HG03108 (cell line): ENCODE data around the gene LMOD1.
A peak's percentile ranks its signal among the peaks of the same experiment; 100 is the strongest.

Experiments
- ATAC-seq: cut with Tn5 transposase; IDR thresholded peaks from one replicate; pipeline ENCODE4 v1.9.1; 2021; ENCODE audit warnings: moderate library complexity; ENCODE audit not compliant: unreplicated experiment

The LMOD1 gene

GRCh38 chr1:201895120-201895665 is 51.2 kb downstream of the LMOD1 start:
- ATAC-seq, result no peak

- ATAC-seq, result no peak
Observed at GRCh38 chr1:201894343-201895119, 51.8 kb downstream of the LMOD1 start.

GRCh38 chr1:201893431-201893830 is 52.9 kb downstream of the LMOD1 start:
- no peak for ATAC-seq

- ATAC-seq, result no peak
Observed at GRCh38 chr1:201892211-201892610, 54.1 kb downstream of the LMOD1 start.

- no peak for ATAC-seq
Observed at GRCh38 chr1:201891451-201892045, 54.8 kb downstream of the LMOD1 start.

- ATAC-seq, result no peak
Observed at GRCh38 chr1:201890806-201891450, 55.4 kb downstream of the LMOD1 start.

GRCh38 chr1:201890223-201890622 is 56.1 kb downstream of the LMOD1 start:
- ATAC-seq, result no peak

GRCh38 chr1:201889090-201889968 is 57.0 kb downstream of the LMOD1 start:
- no peak for ATAC-seq

- ATAC-seq, result no peak
Observed at GRCh38 chr1:201888282-201889089, 57.9 kb downstream of the LMOD1 start, which contains the start of gene SHISA4. Gene SHISA4 (plus strand): TSS chr1:201888898. CDS start chr1:201888995, 97 bp downstream.

- no peak for ATAC-seq
Observed at GRCh38 chr1:201887116-201887866, 59.1 kb downstream of the LMOD1 start.

- no peak for ATAC-seq
Observed at GRCh38 chr1:201886103-201886885, 60.1 kb downstream of the LMOD1 start.

GRCh38 chr1:201885531-201886075 is 60.7 kb downstream of the LMOD1 start:
- ATAC-seq, result no peak

GRCh38 chr1:201884425-201884824 is 61.9 kb downstream of the LMOD1 start:
- ATAC-seq, result no peak

- ATAC-seq, result no peak
Observed at GRCh38 chr1:201883786-201884185, 62.6 kb downstream of the LMOD1 start.

- ATAC-seq, result no peak
Observed at GRCh38 chr1:201883266-201883665, 63.1 kb downstream of the LMOD1 start.

GRCh38 chr1:201882665-201883132 is 63.6 kb downstream of the LMOD1 start:
- ATAC-seq, result peak; percentile 45

GRCh38 chr1:201881617-201882016 is 64.7 kb downstream of the LMOD1 start:
- no peak for ATAC-seq
